Bone marrow (tissue), 2 donors: ENCODE measurements around the gene FUT2.

Experiments used
- DNase-seq, 2 donors: peaks; one replicate each; lab custom pipeline; 2025; lab: John Stamatoyannopoulos, UW

The FUT2 gene

DNA sequence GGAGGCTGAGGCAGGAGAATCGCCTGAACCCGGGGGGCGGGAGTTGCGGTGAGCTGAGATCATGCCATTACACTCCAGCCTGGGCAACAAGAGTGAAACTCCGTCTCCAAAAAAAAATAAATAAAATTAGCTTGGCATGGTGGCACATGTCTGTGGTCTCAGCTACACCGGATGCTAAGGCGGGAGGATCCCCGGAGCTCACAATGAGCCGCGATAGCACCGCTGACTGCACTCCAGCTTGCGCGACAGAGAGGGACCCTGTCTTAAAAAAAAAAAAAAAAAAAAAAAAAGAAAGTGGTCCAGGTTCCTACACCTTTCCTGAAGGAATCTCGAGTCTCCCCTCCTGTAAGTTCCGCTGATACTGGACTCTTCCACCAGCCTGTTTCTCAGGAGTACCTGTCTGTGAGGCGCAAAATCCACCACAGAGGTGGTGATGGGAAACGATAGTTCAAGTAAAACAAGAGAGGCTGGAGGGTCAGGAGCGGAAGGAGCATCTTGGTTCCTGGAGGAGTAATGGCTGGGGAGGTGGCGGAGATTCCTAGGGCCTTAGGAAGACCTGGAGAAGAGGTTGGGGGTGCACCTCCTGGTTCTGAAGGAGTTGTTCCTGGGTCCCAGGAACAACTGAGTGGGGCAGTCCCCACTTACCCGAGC lies 56.2 kb downstream of the FUT2 start:
- no peak for DNase-seq

DNA sequence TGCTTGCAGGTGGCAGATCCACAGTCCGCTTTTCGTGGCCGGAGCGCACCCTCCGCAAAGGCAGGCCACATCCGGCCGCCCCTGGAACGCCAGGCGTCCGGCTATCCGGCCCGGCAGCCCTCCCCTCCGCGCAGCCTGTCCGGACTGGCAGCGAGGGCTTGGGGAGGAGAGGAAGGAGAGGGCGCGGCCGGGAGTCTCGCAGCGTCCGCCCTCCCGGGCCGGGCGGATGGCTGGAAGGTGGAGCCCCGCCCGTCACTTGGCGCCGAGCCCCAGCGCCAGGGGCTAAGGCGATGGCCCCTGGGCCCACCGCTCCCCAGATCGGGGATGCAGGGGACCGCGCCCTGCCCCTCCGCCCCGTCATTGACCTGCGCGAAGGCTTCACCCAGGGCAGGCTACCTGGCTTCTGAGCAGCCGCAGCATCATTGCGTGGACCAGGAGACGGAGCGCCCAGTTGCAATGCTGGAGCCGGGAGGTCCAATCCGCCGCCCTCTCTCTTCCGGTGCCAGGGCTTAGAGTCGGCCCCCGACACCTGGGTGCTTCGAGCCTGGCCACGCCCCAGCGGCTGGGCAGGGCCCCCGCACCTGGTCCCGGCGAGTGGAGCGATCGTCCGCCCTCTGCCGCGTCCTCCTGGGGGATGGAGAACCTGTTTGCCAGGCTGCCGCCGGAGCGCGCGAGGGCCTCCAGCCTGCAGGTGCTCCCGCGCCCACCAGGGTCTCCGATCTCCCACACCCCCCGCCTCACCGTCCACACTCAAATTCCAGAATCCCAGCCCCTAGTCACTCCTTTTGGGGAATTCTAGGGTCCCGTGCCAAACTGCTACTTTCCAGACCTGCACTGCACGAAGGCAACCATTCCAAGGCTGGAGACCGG lies 57.0 kb downstream of the FUT2 start, which contains the start of gene FUT1:
TSS of gene FUT1 (minus strand) at position 146 of the 870 bp plus-strand sequence. CDS start 1,360 bp downstream, outside the sequence.
- DNase-seq = no peak

DNA sequence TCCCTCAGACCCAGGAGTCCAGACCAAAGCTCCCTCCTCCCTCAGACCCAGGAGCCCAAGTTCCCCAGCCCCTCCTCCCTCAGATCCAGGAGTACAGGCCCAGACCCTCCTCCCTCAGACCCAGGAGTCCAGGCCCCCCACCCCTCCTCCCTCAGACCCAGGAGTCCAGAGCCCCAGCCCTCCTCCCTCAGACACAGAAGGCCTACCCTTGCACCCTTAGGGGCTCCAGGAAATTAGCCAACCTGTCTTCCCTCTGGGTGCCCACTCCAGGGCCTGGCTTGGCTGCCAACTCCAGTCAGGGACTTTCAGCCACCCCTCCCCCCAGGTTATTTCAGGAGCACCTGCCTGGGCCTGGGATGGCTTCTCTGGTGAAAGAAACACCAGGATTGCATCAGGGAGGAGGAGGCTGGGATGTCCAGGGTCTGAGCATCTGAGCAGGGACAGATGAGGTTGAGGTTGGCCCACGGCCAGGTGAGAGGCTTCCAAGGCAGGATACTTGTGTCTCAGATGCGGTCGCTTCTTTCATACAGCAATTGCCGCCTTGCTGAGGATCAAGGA lies 59.4 kb downstream of the FUT2 start, which contains the start of gene FGF21:
TSS of gene FGF21 (plus strand) at position 441 of the 558 bp plus-strand sequence. CDS start 713 bp downstream, outside the sequence.
- no peak for DNase-seq
